ENCODE data around the gene PRDX6. TPM values are rescaled to one million over a fixed set of nuclear protein-coding genes. Genes with fewer than 3 reads are reported as not detected.
"Not testable (repeated sequence)": the region's sequence is repeated elsewhere in the genome, so short reads cannot be mapped to it uniquely, and the experiment has no call there.

The PRDX6 gene
- total RNA-seq, 1 experiment from 2014 or later = 546 TPM

- no peak for DNase-seq (ENCODE audit: low read depth)
Measured at GRCh38 chr1:173467426-173467825, 9.7 kb upstream of the PRDX6 start.

GRCh38 chr1:173469656-173470055, 7.5 kb upstream of the PRDX6 start:
- DNase-seq (ENCODE audit: low read depth) = no peak

GRCh38 chr1:173470608-173471007, 6.5 kb upstream of the PRDX6 start:
- no peak for DNase-seq (ENCODE audit: low read depth)

- DNase-seq (ENCODE audit: low read depth) = peak; percentile 65
Measured at GRCh38 chr1:173473599-173474011, 3.5 kb upstream of the PRDX6 start.

- DNase-seq (ENCODE audit: low read depth) = no peak
Measured at GRCh38 chr1:173474097-173474779, 2.9 kb upstream of the PRDX6 start.

GRCh38 chr1:173474780-173475421, 2.2 kb upstream of the PRDX6 start:
- DNase-seq (ENCODE audit: low read depth) = not testable (repeated sequence)

GRCh38 chr1:173475564-173476196, 1.5 kb upstream of the PRDX6 start:
- peak; percentile 29 for DNase-seq (ENCODE audit: low read depth)

GRCh38 chr1:173476197-173476664, 904 bp upstream of the PRDX6 start:
- no peak for DNase-seq (ENCODE audit: low read depth)

GRCh38 chr1:173476665-173477285, 360 bp upstream of the PRDX6 start:
- DNase-seq (ENCODE audit: low read depth) = peak; percentile 95

- peak; percentile 66 for DNase-seq (ENCODE audit: low read depth)
Measured at GRCh38 chr1:173478094-173478674, 1.0 kb downstream of the PRDX6 start.

- no peak for DNase-seq (ENCODE audit: low read depth)
Measured at GRCh38 chr1:173479649-173480048, 2.5 kb downstream of the PRDX6 start.

GRCh38 chr1:173481195-173481772, 4.1 kb downstream of the PRDX6 start:
- no peak for DNase-seq (ENCODE audit: low read depth)

GRCh38 chr1:173482683-173483082, 5.5 kb downstream of the PRDX6 start:
- no peak for DNase-seq (ENCODE audit: low read depth)

- DNase-seq (ENCODE audit: low read depth) = no peak
Measured at GRCh38 chr1:173484276-173484675, 7.1 kb downstream of the PRDX6 start.

GRCh38 chr1:173485401-173485800, 8.3 kb downstream of the PRDX6 start:
- DNase-seq (ENCODE audit: low read depth) = no peak

- no peak for DNase-seq (ENCODE audit: low read depth)
Measured at GRCh38 chr1:173488001-173488400, 10.9 kb downstream of the PRDX6 start.

GRCh38 chr1:173489149-173489600, 12.0 kb downstream of the PRDX6 start:
- DNase-seq (ENCODE audit: low read depth) = no peak

- DNase-seq (ENCODE audit: low read depth) = no peak
Measured at GRCh38 chr1:173489929-173490328, 12.8 kb downstream of the PRDX6 start.

- DNase-seq (ENCODE audit: low read depth) = no peak
Measured at GRCh38 chr1:173491508-173491907, 14.4 kb downstream of the PRDX6 start.

GRCh38 chr1:173493125-173493524, 16.0 kb downstream of the PRDX6 start:
- DNase-seq (ENCODE audit: low read depth) = not testable (repeated sequence)

- no peak for DNase-seq (ENCODE audit: low read depth)
Measured at GRCh38 chr1:173495609-173496267, 18.6 kb downstream of the PRDX6 start.

All from Daoy (cell line).